ENCODE data around the gene NDST1. TPM values are rescaled to one million over a fixed set of nuclear protein-coding genes. Genes with fewer than 3 reads are reported as not detected.

The NDST1 gene
- total RNA-seq, 4 donors from 2014 or later = 45.4 to 86.5 (median 81.2) TPM

GRCh38 chr5:150584556-150585335 is 76.8 kb downstream of the NDST1 start:
- DNase-seq (ENCODE audit: low spot score) (no peak), ATAC-seq (ENCODE audit: low FRiP score) (no peak)
- TF ChIP-seq CTCF (IDR thresholded peaks at IDR 0.05) = no peak

- no peak for TF ChIP-seq CTCF (IDR thresholded peaks at IDR 0.05)
- DNase-seq (ENCODE audit: low spot score) (no peak), ATAC-seq (ENCODE audit: low FRiP score) (no peak)
Measured at GRCh38 chr5:150585781-150586341, 77.9 kb downstream of the NDST1 start.

- DNase-seq (ENCODE audit: low spot score) (no peak), ATAC-seq (ENCODE audit: low FRiP score) (no peak)
- TF ChIP-seq CTCF (IDR thresholded peaks at IDR 0.05) = no peak
Measured at GRCh38 chr5:150587016-150587415, 79.1 kb downstream of the NDST1 start.

- DNase-seq (ENCODE audit: low spot score) = no peak
- no peak for TF ChIP-seq CTCF (IDR thresholded peaks at IDR 0.05)
- no peak for ATAC-seq (ENCODE audit: low FRiP score)
Measured at GRCh38 chr5:150587856-150588595, 80.1 kb downstream of the NDST1 start.

GRCh38 chr5:150588596-150588890 is 80.6 kb downstream of the NDST1 start:
- DNase-seq (ENCODE audit: low spot score) (no peak), ATAC-seq (ENCODE audit: low FRiP score) (no peak)
- TF ChIP-seq CTCF (IDR thresholded peaks at IDR 0.05) = no peak

GRCh38 chr5:150589862-150590601 is 82.1 kb downstream of the NDST1 start:
- no peak for TF ChIP-seq CTCF (IDR thresholded peaks at IDR 0.05)
- ATAC-seq (ENCODE audit: low FRiP score) (peak; percentile 3), DNase-seq (ENCODE audit: low spot score) (no peak)

Data from omental fat pad (tissue), 4 donors.